Ovary (tissue), 9 donors: ENCODE measurements around the gene TMEM107. TPM values are rescaled to one million over a fixed set of nuclear protein-coding genes. Genes with fewer than 3 reads are reported as not detected.

ENCODE experiments used
- DNase-seq, 5 donors: peaks; one replicate each; pipeline ENCODE4 v3.0.0-alpha.2; 2019 to 2020
- H3K27ac ChIP-seq, 2 donors: fragments of 200-600 bp; one replicate each; pipeline versions ENCODE4 v1.5.1 to v1.8.0; 2019 to 2022
- H3K27me3 ChIP-seq: fragments of 200-600 bp; one replicate; pipeline ENCODE4 v1.8.0; 2022
- H3K36me3 ChIP-seq: fragments of 200-600 bp; sonication (generic); one replicate; pipeline ENCODE4 v1.5.1; 2019
- H3K4me1 ChIP-seq: one replicate; pipeline ENCODE4 v1.8.1; 2013; ENCODE audit warnings: mild to moderate bottlenecking, moderate library complexity; ENCODE audit not compliant: insufficient read depth
- H3K4me3 ChIP-seq: fragments of 200-600 bp; sonication (generic); one replicate; pipeline ENCODE4 v1.5.1; 2017
- H3K9me3 ChIP-seq, 2 donors: fragments of 200-600 bp in 1 of 2; sonication (generic) in 1 of 2; one replicate each; pipeline versions ENCODE4 v1.5.1 to v1.8.1; 2013 to 2019; ENCODE audit warnings: mild to moderate bottlenecking in 1 of 2, moderate library complexity in 1 of 2
- EP300 ChIP-seq: sonication (generic); formaldehyde crosslinking; IDR thresholded peaks from one replicate; pipeline ENCODE4 v1.6.1; 2017; ENCODE audit warnings: antibody characterized with exemption
- POLR2A ChIP-seq: fragments of 450-650 bp; IDR thresholded peaks from one replicate; pipeline ENCODE4 v1.6.1; 2017; ENCODE audit warnings: antibody characterized with exemption, mild to moderate bottlenecking, moderate library complexity
- WGBS, 3 donors: extraction: QIAGEN DNeasy Blood & Tissue Kit in 1 of 3; methylation state at CpG; one replicate each; pipeline versions ENCODE4 v1.1.5 to v1.1.7; 2013 to 2017; 5-methylcytosine and 5-hydroxymethylcytosine counted together
- intact Hi-C, 4 donors: fragments of 100-400 bp; cut with DNase I; formaldehyde crosslinking; loops; one replicate each; pipeline versions ENCODE4 v1.11.0 to v1.15.1; 2022 to 2023
- polyA plus RNA-seq, 2 donors: library from polyadenylated mRNA; stranded (reverse); fragments of 200-250 nt in 1 of 2; fragments of 350-450 nt in 1 of 2; fragmentation: Illumina TruSeq in 1 of 2; extraction: RNeasy Lipid Tissue Mini Kit (QIAGEN cat#74804) in 1 of 2; gene quantifications; one replicate each; pipeline ENCODE4 v1.2.3, GENCODE V29; 2013 to 2014
- total RNA-seq, 7 donors: library from RNA; depleted of rRNA in 2 of 7; stranded (reverse); fragments of >200 nt in 2 of 7; fragmentation: NEBNext Ultra II Directional in 3 of 7; extraction: Animal tissue kit (Norgen Biotek cat#: 25700) in 3 of 7; gene quantifications; one replicate each; pipeline versions ENCODE4 v1.1.0 to v1.2.4, GENCODE V29; 2016 to 2023
- TF ChIP-seq, protein P1 (sequence below), 3 donors: fragments of 450-650 bp in 2 of 3; fragments of 200-600 bp in 1 of 3; IDR thresholded peaks; one replicate each; pipeline versions ENCODE4 v1.5.1 to v1.8.0; 2016 to 2022; ENCODE audit warnings: antibody characterized with exemption in 3 of 3, mild to moderate bottlenecking in 1 of 3
- donor health status: DM: no; HTN: no; CAD: no; lungs with moderate emphysema.
- donor health status: DM: no; HTN: no; CAD: no.
- donor health status: Bipolar disorder and iron deficiency.
- donor health status: DM: yes; HTN: yes; CAD: no.
- donor health status: DM: no; HTN: no; CAD: no.
- donor health status: DM: yes; HTN: yes; CAD: no.

The TMEM107 gene
- total and polyA plus RNA-seq, 9 donors, result 7.5 to 57.6 (median 10.5) TPM

- H3K4me1 ChIP-seq, result no peaks in the 10 kb centered on the region
- H3K27me3 ChIP-seq, result no peaks in the 10 kb centered on the region
- H3K36me3 ChIP-seq, result no peaks in the 10 kb centered on the region
- peak; percentile 20 to 63 (median 37) for DNase-seq
- H3K9me3 ChIP-seq, result no peaks in the 10 kb centered on the region
- TF ChIP-seq, protein P1, sequence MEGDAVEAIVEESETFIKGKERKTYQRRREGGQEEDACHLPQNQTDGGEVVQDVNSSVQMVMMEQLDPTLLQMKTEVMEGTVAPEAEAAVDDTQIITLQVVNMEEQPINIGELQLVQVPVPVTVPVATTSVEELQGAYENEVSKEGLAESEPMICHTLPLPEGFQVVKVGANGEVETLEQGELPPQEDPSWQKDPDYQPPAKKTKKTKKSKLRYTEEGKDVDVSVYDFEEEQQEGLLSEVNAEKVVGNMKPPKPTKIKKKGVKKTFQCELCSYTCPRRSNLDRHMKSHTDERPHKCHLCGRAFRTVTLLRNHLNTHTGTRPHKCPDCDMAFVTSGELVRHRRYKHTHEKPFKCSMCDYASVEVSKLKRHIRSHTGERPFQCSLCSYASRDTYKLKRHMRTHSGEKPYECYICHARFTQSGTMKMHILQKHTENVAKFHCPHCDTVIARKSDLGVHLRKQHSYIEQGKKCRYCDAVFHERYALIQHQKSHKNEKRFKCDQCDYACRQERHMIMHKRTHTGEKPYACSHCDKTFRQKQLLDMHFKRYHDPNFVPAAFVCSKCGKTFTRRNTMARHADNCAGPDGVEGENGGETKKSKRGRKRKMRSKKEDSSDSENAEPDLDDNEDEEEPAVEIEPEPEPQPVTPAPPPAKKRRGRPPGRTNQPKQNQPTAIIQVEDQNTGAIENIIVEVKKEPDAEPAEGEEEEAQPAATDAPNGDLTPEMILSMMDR (IDR thresholded peaks at IDR 0.05), result no peak
- TF ChIP-seq EP300 (no peak), POLR2A (no peak)
- intact Hi-C loops, result no loop called here
- no peak overlapping the region for H3K27ac ChIP-seq
- H3K4me3 ChIP-seq, result no peak overlapping the region
- WGBS, 3 donors, result 74 to 83% (median 82%) methylated on average over 14 to 15 of the region's 15 CpGs
Observed at GRCh38 chr17:8142887-8143580, 33.1 kb downstream of the TMEM107 start.

GRCh38 chr17:8142158-8142886 lies 33.9 kb downstream of the TMEM107 start:
- TF ChIP-seq, protein P1 (IDR thresholded peaks at IDR 0.05), result no peak
- TF ChIP-seq EP300 (no peak), POLR2A (no peak)

DNA sequence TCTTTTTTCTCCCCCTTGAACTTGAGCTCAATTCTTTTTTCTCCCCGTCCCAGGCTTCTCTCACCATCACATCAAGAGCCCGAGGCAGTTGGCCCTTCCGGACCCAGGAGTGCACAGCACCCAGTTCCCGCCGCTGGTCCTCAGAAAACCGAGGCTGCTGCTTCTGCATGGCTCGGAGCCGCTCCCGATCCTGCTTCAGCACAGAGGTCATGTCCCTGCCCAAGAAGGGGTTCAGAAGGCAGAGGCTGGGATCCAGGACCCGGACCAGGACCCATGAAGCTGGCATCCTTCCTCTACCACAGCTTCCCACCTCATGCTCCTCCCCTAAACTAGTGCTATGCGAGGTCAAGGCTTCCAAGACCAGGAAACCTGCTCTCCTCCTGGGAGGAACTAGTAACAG lies 34.4 kb downstream of the TMEM107 start:
- peak; percentile 25 to 59 (median 39) for DNase-seq
- Histone ChIP-seq H3K4me3 (no peak overlapping the region), H3K9me3 (no peaks in the 10 kb centered on the region), H3K36me3 (no peaks in the 10 kb centered on the region), H3K27ac (no peak overlapping the region), H3K4me1 (no peaks in the 10 kb centered on the region), H3K27me3 (no peaks in the 10 kb centered on the region)
- TF ChIP-seq, protein P1 (IDR thresholded peaks at IDR 0.05), result no peak
- TF ChIP-seq EP300, result no peak
- TF ChIP-seq POLR2A, result no peak
- intact Hi-C loops, result no loop called here
- WGBS, 3 donors, result 81 to 89% (median 87%) methylated on average over 11 of the region's 11 CpGs

More at GRCh38 chr17:8142158-8142886, 33.9 kb downstream of the TMEM107 start:
- no peaks in the 10 kb centered on the region for H3K4me1 ChIP-seq
- intact Hi-C loops, result no loop called here
- no peaks in the 10 kb centered on the region for H3K36me3 ChIP-seq
- DNase-seq, result peak; percentile 27 to 63 (median 41)
- H3K27ac ChIP-seq, result no peak overlapping the region
- H3K27me3 ChIP-seq, result no peaks in the 10 kb centered on the region
- no peak overlapping the region for H3K4me3 ChIP-seq
- no peaks in the 10 kb centered on the region for H3K9me3 ChIP-seq
- WGBS, 3 donors, result 77 to 88% (median 79%) methylated on average over 23 of the region's 23 CpGs

- 91 to 96% (median 92%) methylated on average over 7 of the region's 7 CpGs for WGBS, 3 donors
- no peaks in the 10 kb centered on the region for H3K27me3 ChIP-seq
- no peaks in the 10 kb centered on the region for H3K4me1 ChIP-seq
- no peak overlapping the region for H3K4me3 ChIP-seq
- peak; percentile 35 to 64 (median 44) for DNase-seq
- no peaks in the 10 kb centered on the region for H3K9me3 ChIP-seq
- intact Hi-C loops, result no loop called here
- H3K36me3 ChIP-seq, result no peaks in the 10 kb centered on the region
- TF ChIP-seq POLR2A (no peak), EP300 (no peak)
- TF ChIP-seq, protein P1 (IDR thresholded peaks at IDR 0.05), result no peak
- no peak overlapping the region for H3K27ac ChIP-seq
Observed at GRCh38 chr17:8141045-8141444, 35.1 kb downstream of the TMEM107 start.
